ENCODE results near the gene TMEM233.

The TMEM233 gene

GRCh38 chr12:119634743-119635142 is 41.2 kb downstream of the TMEM233 start:
- H3K4me1 ChIP-seq (ENCODE audit: insufficient read depth, low read length) = no peaks in the 10 kb centered on the region
- no peak overlapping the region for H3K4me2 ChIP-seq (ENCODE audit: insufficient read depth, low read length)
- H3K27me3 ChIP-seq (ENCODE audit: insufficient read depth, low read length, poor library complexity) = peaks cover 4% of the 10 kb centered on the region
- no peak overlapping the region for H3K4me3 ChIP-seq (ENCODE audit: low read depth in 1 of 2, low read length in 2 of 2)
- H4K20me1 ChIP-seq (ENCODE audit: insufficient read depth, low read length) = no peaks in the 10 kb centered on the region
- DNase-seq = no peak
- no peaks in the 10 kb centered on the region for H3K9me3 ChIP-seq (ENCODE audit: insufficient read depth, low read length, severe bottlenecking)
- TF ChIP-seq CTCF (IDR thresholded peaks at IDR 0.05; ENCODE audit: borderline replicate concordance, extremely low read depth, low read length, poor library complexity, severe bottlenecking) (no peak), EZH2 (IDR thresholded peaks at IDR 0.05; ENCODE audit: borderline replicate concordance, low read depth, low read length, severe bottlenecking) (no peak)
- H3K79me2 ChIP-seq (ENCODE audit: insufficient read depth, low read length) = no peaks in the 10 kb centered on the region
- no peak overlapping the region for H2AFZ ChIP-seq (ENCODE audit: low read depth, low read length)
- no peak overlapping the region for H3K27ac ChIP-seq (ENCODE audit: low read length)
- H3K36me3 ChIP-seq (ENCODE audit: insufficient read depth, low read length) = no peaks in the 10 kb centered on the region
- ATAC-seq (ENCODE audit: insufficient read depth, low read depth) = no peak
- H3K9ac ChIP-seq (ENCODE audit: low read depth, low read length) = no peak overlapping the region

GRCh38 chr12:119642986-119643385 is 49.4 kb downstream of the TMEM233 start:
- Histone ChIP-seq H4K20me1 (ENCODE audit: insufficient read depth, low read length) (no peaks in the 10 kb centered on the region), H3K4me3 (ENCODE audit: low read depth in 1 of 2, low read length in 2 of 2) (no peak overlapping the region), H3K79me2 (ENCODE audit: insufficient read depth, low read length) (no peaks in the 10 kb centered on the region), H3K27ac (ENCODE audit: low read length) (no peak overlapping the region), H3K9ac (ENCODE audit: low read depth, low read length) (no peak overlapping the region), H2AFZ (ENCODE audit: low read depth, low read length) (no peak overlapping the region), H3K36me3 (ENCODE audit: insufficient read depth, low read length) (no peaks in the 10 kb centered on the region), H3K4me1 (ENCODE audit: insufficient read depth, low read length) (no peaks in the 10 kb centered on the region), H3K27me3 (ENCODE audit: insufficient read depth, low read length, poor library complexity) (no peaks in the 10 kb centered on the region), H3K4me2 (ENCODE audit: insufficient read depth, low read length) (no peak overlapping the region), H3K9me3 (ENCODE audit: insufficient read depth, low read length, severe bottlenecking) (no peaks in the 10 kb centered on the region)
- DNase-seq = no peak
- TF ChIP-seq EZH2 (IDR thresholded peaks at IDR 0.05; ENCODE audit: borderline replicate concordance, low read depth, low read length, severe bottlenecking) (no peak), CTCF (IDR thresholded peaks at IDR 0.05; ENCODE audit: borderline replicate concordance, extremely low read depth, low read length, poor library complexity, severe bottlenecking) (peak; percentile 46)
- ATAC-seq (ENCODE audit: insufficient read depth, low read depth) = no peak

GRCh38 chr12:119644930-119645329 is 51.4 kb downstream of the TMEM233 start:
- Histone ChIP-seq H3K9me3 (ENCODE audit: insufficient read depth, low read length, severe bottlenecking) (no peaks in the 10 kb centered on the region), H4K20me1 (ENCODE audit: insufficient read depth, low read length) (no peaks in the 10 kb centered on the region), H3K36me3 (ENCODE audit: insufficient read depth, low read length) (no peaks in the 10 kb centered on the region), H3K27ac (ENCODE audit: low read length) (no peak overlapping the region), H3K4me2 (ENCODE audit: insufficient read depth, low read length) (no peak overlapping the region), H3K4me3 (ENCODE audit: low read depth in 1 of 2, low read length in 2 of 2) (no peak overlapping the region), H2AFZ (ENCODE audit: low read depth, low read length) (no peak overlapping the region), H3K4me1 (ENCODE audit: insufficient read depth, low read length) (no peaks in the 10 kb centered on the region), H3K9ac (ENCODE audit: low read depth, low read length) (no peak overlapping the region), H3K27me3 (ENCODE audit: insufficient read depth, low read length, poor library complexity) (no peaks in the 10 kb centered on the region), H3K79me2 (ENCODE audit: insufficient read depth, low read length) (no peaks in the 10 kb centered on the region)
- TF ChIP-seq EZH2 (IDR thresholded peaks at IDR 0.05; ENCODE audit: borderline replicate concordance, low read depth, low read length, severe bottlenecking) (no peak), CTCF (IDR thresholded peaks at IDR 0.05; ENCODE audit: borderline replicate concordance, extremely low read depth, low read length, poor library complexity, severe bottlenecking) (no peak)
- ATAC-seq (ENCODE audit: insufficient read depth, low read depth) (no peak), DNase-seq (no peak)

GRCh38 chr12:119645535-119646059 is 52.0 kb downstream of the TMEM233 start:
- no peak overlapping the region for H3K4me3 ChIP-seq (ENCODE audit: low read depth in 1 of 2, low read length in 2 of 2)
- no peaks in the 10 kb centered on the region for H3K36me3 ChIP-seq (ENCODE audit: insufficient read depth, low read length)
- no peaks in the 10 kb centered on the region for H3K79me2 ChIP-seq (ENCODE audit: insufficient read depth, low read length)
- DNase-seq (no peak), ATAC-seq (ENCODE audit: insufficient read depth, low read depth) (no peak)
- H3K27me3 ChIP-seq (ENCODE audit: insufficient read depth, low read length, poor library complexity) = no peaks in the 10 kb centered on the region
- TF ChIP-seq CTCF (IDR thresholded peaks at IDR 0.05; ENCODE audit: borderline replicate concordance, extremely low read depth, low read length, poor library complexity, severe bottlenecking) = no peak
- no peak for TF ChIP-seq EZH2 (IDR thresholded peaks at IDR 0.05; ENCODE audit: borderline replicate concordance, low read depth, low read length, severe bottlenecking)
- H3K27ac ChIP-seq (ENCODE audit: low read length) = no peak overlapping the region
- H3K4me1 ChIP-seq (ENCODE audit: insufficient read depth, low read length) = no peaks in the 10 kb centered on the region
- H3K9me3 ChIP-seq (ENCODE audit: insufficient read depth, low read length, severe bottlenecking) = no peaks in the 10 kb centered on the region
- no peak overlapping the region for H3K4me2 ChIP-seq (ENCODE audit: insufficient read depth, low read length)
- H3K9ac ChIP-seq (ENCODE audit: low read depth, low read length) = no peak overlapping the region
- H2AFZ ChIP-seq (ENCODE audit: low read depth, low read length) = no peak overlapping the region
- H4K20me1 ChIP-seq (ENCODE audit: insufficient read depth, low read length) = no peaks in the 10 kb centered on the region

Measured in DND-41 (cell line).